Neural cell (in vitro differentiated cells): Measurements from ENCODE around the gene SLC35G1. TPM values are rescaled to one million over a fixed set of nuclear protein-coding genes. Genes with fewer than 3 reads are reported as not detected.

Experiments
- H2AFZ ChIP-seq: fragments of 200-600, 300-800 bp; sonication (generic), shearing (Covaris generic); 2 replicates; pipeline ENCODE4 v1.6.0; 2014; ENCODE audit warnings: low read depth, mild to moderate bottlenecking, antibody characterized with exemption, low read length, moderate library complexity
- H3F3A ChIP-seq: fragments of 200-600 bp; shearing (Covaris generic); 2 replicates; pipeline ENCODE4 v1.6.1; 2016; ENCODE audit warnings: mild to moderate bottlenecking, moderate library complexity, mixed read lengths, antibody characterized with exemption, low read length; ENCODE audit not compliant: insufficient read depth, poor library complexity, severe bottlenecking
- H3K27ac ChIP-seq: fragments of 200-600, 300-800 bp; sonication (generic), shearing (Covaris generic); 2 replicates; pipeline ENCODE4 v1.5.1; 2014; ENCODE audit warnings: mild to moderate bottlenecking, low read length, moderate library complexity
- H3K27me3 ChIP-seq: fragments of 300-800, 200-600 bp; sonication (generic), shearing (Covaris generic); 2 replicates; pipeline ENCODE4 v1.6.0; 2014; ENCODE audit warnings: mild to moderate bottlenecking, low read depth, low read length, moderate library complexity; ENCODE audit not compliant: insufficient read depth
- H3K36me3 ChIP-seq: fragments of 300-800, 200-600 bp; sonication (generic), shearing (Covaris generic); 2 replicates; pipeline ENCODE4 v1.5.1; 2014; ENCODE audit warnings: mild to moderate bottlenecking, antibody characterized with exemption, low read length, moderate library complexity; ENCODE audit not compliant: insufficient read depth
- H3K4me2 ChIP-seq: fragments of 300-800, 200-600 bp; sonication (generic), shearing (Covaris generic); 2 replicates; pipeline ENCODE4 v1.6.0; 2014; ENCODE audit warnings: mild to moderate bottlenecking, low read length
- H3K4me3 ChIP-seq: fragments of 300-800, 200-600 bp; sonication (generic), shearing (Covaris generic); 2 replicates; pipeline ENCODE4 v1.5.1; 2014; ENCODE audit warnings: mild to moderate bottlenecking, low read length, moderate library complexity
- H3K79me2 ChIP-seq: fragments of 200-600 bp; shearing (Covaris generic); replicated peaks from 2 replicates; pipeline ENCODE4 v1.6.0; 2014; ENCODE audit warnings: mild to moderate bottlenecking, low read length, moderate library complexity; ENCODE audit not compliant: insufficient read depth
- H3K9ac ChIP-seq: fragments of 300-800, 200-600 bp; sonication (generic), shearing (Covaris generic); 2 replicates; pipeline ENCODE4 v1.6.1; 2016; ENCODE audit warnings: mild to moderate bottlenecking, low read length, mixed read lengths
- H3K9me2 ChIP-seq: fragments of 200-600 bp; shearing (Covaris generic); 2 replicates; pipeline ENCODE4 v1.6.1; 2016; ENCODE audit warnings: mild to moderate bottlenecking, low read length, mixed read lengths; ENCODE audit not compliant: insufficient read depth
- H3K9me3 ChIP-seq: fragments of 200-600, 300-800 bp; sonication (generic), shearing (Covaris generic); 2 replicates; pipeline ENCODE4 v1.6.1; 2016; ENCODE audit warnings: mild to moderate bottlenecking, mixed run types, low read length, moderate library complexity, mixed read lengths
- H4K20me1 ChIP-seq: fragments of 200-600 bp; shearing (Covaris generic); 2 replicates; pipeline ENCODE4 v1.6.1; 2016; ENCODE audit warnings: mild to moderate bottlenecking, mixed run types; ENCODE audit not compliant: insufficient read depth
- CTCF ChIP-seq: fragments of 450-650 bp; IDR thresholded peaks from 2 replicates; pipeline ENCODE4 v1.5.1; 2014; ENCODE audit warnings: antibody characterized with exemption, mild to moderate bottlenecking, moderate library complexity; ENCODE audit not compliant: poor library complexity, severe bottlenecking
- EP300 ChIP-seq: fragments of 450-650 bp; conservative IDR thresholded peaks from 2 replicates; pipeline ENCODE4 v1.6.1; 2014; ENCODE audit warnings: antibody characterized with exemption, mild to moderate bottlenecking, moderate library complexity; ENCODE audit not compliant: poor library complexity, severe bottlenecking
- EZH2 ChIP-seq: fragments of 200-600, 300-800 bp; shearing (Covaris generic), sonication (generic); IDR thresholded peaks from 2 replicates; pipeline ENCODE4 v1.6.1; 2014; ENCODE audit warnings: antibody characterized with exemption, low read length, borderline replicate concordance, mild to moderate bottlenecking; ENCODE audit not compliant: insufficient read depth, poor library complexity, severe bottlenecking
- MXI1 ChIP-seq: fragments of 450-650 bp; conservative IDR thresholded peaks from 2 replicates; pipeline ENCODE4 v1.6.1; 2014; ENCODE audit warnings: antibody characterized with exemption, mild to moderate bottlenecking; ENCODE audit not compliant: poor library complexity, severe bottlenecking
- POLR2AphosphoS5 ChIP-seq: IDR thresholded peaks from 2 replicates; pipeline ENCODE4 v1.6.1; 2012
- RAD21 ChIP-seq: fragments of 450-650 bp; conservative IDR thresholded peaks from 2 replicates; pipeline ENCODE4 v1.6.1; 2014; ENCODE audit warnings: antibody characterized with exemption, mild to moderate bottlenecking, moderate library complexity
- REST ChIP-seq: IDR thresholded peaks from 2 replicates; pipeline ENCODE4 v1.6.1; 2012; ENCODE audit warnings: borderline replicate concordance
- SMC3 ChIP-seq: fragments of 450-650 bp; conservative IDR thresholded peaks from 2 replicates; pipeline ENCODE4 v1.6.1; 2014; ENCODE audit warnings: antibody characterized with exemption, mild to moderate bottlenecking, moderate library complexity; ENCODE audit not compliant: poor library complexity
- TAF1 ChIP-seq: IDR thresholded peaks from 2 replicates; pipeline ENCODE4 v1.6.1; 2012; ENCODE audit warnings: low read depth
- polyA plus RNA-seq: library from polyadenylated mRNA; depleted of rRNA; stranded (reverse); fragments of >200 nt; gene quantifications from 2 replicates; pipeline ENCODE4 v1.2.3, GENCODE V29; 2014

The SLC35G1 gene
- polyA plus RNA-seq, 1 donor from 2014 or later, result 3.3 TPM

GRCh38 chr10:93940881-93941280, 47.1 kb downstream of the SLC35G1 start:
- Histone ChIP-seq H4K20me1 (no peaks in the 10 kb centered on the region), H3K4me3 (no peak overlapping the region), H3K9ac (no peak overlapping the region), H3K27me3 (no peaks in the 10 kb centered on the region), H3K27ac (no peak overlapping the region), H3K4me2 (no peak overlapping the region), H2AFZ (no peak overlapping the region), H3K9me3 (no peaks in the 10 kb centered on the region), H3K79me2 (no peaks in the 10 kb centered on the region), H3K36me3 (no peaks in the 10 kb centered on the region), H3K9me2 (no peaks in the 10 kb centered on the region), H3F3A (no peaks in the 10 kb centered on the region)
- TF ChIP-seq SMC3 (no peak), CTCF (no peak), TAF1 (no peak), RAD21 (no peak), POLR2AphosphoS5 (no peak), MXI1 (no peak), EZH2 (no peak), REST (no peak), EP300 (no peak)

- no peaks in the 10 kb centered on the region for H3K79me2 ChIP-seq
- TF ChIP-seq RAD21 (no peak), REST (no peak), EP300 (no peak)
Measured at GRCh38 chr10:93941606-93942005, 47.8 kb downstream of the SLC35G1 start.

More at GRCh38 chr10:93941606-93942005, 47.8 kb downstream of the SLC35G1 start:
- H3K4me2 ChIP-seq, result no peak overlapping the region
- no peaks in the 10 kb centered on the region for H3K9me3 ChIP-seq
- H3K27me3 ChIP-seq, result no peaks in the 10 kb centered on the region
- no peak overlapping the region for H3K27ac ChIP-seq
- no peaks in the 10 kb centered on the region for H3K9me2 ChIP-seq
- no peak overlapping the region for H3K9ac ChIP-seq
- H3K4me3 ChIP-seq, result no peak overlapping the region
- H3F3A ChIP-seq, result no peaks in the 10 kb centered on the region
- no peaks in the 10 kb centered on the region for H3K36me3 ChIP-seq
- no peaks in the 10 kb centered on the region for H4K20me1 ChIP-seq
- no peak overlapping the region for H2AFZ ChIP-seq
